ENCODE data around the gene C1orf21.
"Not testable (repeated sequence)": the region's sequence is repeated elsewhere in the genome, so short reads cannot be mapped to it uniquely, and the experiment has no call there.

C1orf21 gene, protein sequence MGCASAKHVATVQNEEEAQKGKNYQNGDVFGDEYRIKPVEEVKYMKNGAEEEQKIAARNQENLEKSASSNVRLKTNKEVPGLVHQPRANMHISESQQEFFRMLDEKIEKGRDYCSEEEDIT

DNA sequence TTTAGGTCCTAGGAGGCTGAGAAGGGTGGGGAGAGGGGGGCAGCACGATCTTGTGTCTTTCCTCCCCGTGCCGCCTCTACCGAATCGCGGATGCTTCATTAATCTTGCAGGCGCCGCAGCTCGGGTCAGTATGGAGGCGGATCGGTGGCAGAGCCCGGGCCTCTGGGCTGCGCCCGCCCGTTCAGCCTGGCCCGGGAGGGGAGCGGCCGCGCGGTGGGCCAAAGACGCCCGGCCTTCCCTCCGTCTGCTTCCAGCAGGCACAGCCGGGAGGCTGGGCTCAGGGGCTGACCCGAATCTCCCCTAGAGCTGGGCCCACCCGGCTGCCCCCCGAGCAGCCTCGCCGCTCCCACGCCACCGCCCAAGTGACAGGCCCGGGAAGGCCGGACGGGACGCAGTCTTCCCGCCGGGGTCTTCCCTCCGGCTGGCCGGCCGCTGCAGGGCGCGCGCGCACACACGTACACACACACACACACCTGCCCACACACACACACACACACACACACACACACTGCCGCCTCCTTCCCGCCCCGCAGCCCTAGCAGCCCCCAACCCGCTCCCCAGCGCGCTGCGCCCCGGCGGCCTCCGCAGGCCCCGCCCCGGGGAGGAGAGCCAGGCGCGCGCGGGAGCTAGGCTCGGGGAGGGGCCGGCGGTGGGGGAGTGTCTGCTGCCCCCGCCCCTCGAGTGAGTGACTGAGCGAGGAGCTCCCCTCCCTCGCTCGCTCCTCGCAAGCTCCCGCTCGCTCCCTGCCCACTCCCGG, at the start of gene C1orf21:
Gene C1orf21 (plus strand): TSS at position 718 of the 757 bp plus-strand sequence. CDS start 90,481 bp downstream, outside the sequence.
- peak; percentile 93 for DNase-seq (ENCODE audit: low spot score)

DNA sequence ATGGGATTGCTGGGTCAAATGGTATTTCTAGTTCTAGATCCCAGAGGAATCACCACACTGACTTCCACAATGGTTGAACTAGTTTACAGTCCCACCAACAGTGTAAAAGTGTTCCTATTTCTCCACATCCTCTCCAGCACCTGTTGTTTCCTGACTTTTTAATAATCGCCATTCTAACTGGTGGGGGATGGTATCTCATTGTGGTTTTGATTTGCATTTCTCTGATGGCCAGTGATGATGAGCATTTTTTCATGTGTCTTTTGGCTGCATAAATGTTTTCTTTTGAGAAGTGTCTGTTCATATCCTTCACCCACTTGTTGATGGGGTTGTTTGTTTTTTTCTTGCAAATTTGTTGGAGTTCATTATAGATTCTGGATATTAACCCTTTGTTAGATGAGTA, 49.0 kb upstream of the C1orf21 start:
- not testable (repeated sequence) for DNase-seq (ENCODE audit: low spot score)

DNA sequence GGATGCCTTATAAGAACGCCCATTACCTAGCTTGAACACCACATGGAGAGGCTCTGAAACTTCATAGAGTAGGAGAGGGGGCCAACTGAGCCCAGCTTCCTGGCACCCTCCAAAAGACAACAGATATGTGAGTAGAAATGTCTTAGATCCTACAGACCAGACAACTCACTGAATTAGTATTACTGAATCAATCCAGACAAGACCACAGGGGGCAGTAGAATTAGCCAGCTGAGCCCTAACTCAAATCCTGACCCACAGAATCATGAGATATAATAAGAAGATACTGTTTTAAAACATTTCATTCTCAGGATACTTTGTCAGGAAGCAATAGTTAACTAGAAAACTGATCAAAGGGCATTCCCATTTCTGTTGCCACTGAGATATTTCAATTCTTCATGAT, 45.8 kb upstream of the C1orf21 start:
- DNase-seq (ENCODE audit: low spot score) = no peak

DNA sequence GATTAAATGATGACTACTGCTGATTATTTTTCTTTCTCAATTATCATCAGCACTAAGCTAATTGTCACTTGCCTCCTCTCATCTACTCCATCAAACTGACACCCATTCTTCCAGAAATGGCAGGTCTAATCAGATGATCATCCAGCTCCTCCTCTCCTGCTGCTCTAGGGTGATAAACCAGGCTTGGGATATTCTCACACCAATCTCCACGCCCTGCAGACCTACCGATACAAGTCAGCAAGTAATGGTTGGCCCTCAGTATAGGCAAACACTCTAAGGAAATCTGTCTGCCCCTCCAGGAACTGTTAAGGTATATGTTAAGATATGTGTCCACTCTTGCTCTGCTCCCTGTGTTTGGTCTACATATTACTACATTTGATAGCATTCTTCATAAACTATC, 36.3 kb upstream of the C1orf21 start:
- no peak for DNase-seq (ENCODE audit: low spot score)

DNA sequence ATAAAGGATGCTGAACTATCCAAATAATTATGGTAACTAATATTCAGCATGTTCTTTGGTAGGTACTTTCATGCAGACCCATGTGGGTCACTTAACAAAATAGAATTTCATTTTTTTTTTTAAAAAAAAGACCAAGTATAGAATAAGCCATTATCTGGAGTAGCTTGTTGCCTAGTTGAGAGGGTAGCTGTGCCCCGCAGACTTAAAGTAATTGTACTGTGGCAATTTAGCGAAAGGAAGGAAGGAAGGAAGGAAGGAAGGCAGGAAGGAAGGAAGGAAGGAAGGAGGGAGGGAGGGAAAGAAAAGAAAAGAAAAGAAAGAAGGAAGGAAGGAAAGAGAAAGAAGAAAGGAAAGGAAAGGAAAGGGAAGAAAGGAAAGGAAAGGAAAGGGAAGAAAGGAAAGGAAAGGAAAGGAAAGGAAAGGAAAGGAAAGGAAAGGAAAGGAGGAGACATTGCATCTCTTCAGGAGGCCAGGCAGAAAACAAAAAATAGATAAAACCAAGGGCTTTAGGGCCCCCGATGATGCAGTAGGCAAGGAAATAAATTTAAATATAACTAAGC, 35.3 kb upstream of the C1orf21 start:
- DNase-seq (ENCODE audit: low spot score) = no peak

DNA sequence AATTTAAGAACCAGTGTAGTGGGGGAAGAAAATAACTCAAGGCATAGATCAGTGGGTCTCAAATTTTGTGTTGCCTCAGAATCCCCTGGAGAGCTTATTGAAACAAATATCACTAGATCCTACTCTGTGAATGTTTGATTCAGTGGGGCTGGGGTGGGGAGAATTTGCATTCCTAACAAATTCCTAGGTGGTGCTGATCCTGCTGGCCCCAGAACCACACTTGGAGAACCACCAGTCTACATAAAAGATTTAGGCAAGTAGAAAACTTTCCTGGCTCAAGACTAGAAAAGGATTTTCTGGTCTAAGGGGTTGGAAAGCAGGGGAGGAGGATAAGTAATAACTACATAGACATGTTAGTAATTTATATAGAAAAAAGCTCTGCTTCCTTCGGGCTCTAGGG, 34.1 kb upstream of the C1orf21 start:
- DNase-seq (ENCODE audit: low spot score) = no peak

DNA sequence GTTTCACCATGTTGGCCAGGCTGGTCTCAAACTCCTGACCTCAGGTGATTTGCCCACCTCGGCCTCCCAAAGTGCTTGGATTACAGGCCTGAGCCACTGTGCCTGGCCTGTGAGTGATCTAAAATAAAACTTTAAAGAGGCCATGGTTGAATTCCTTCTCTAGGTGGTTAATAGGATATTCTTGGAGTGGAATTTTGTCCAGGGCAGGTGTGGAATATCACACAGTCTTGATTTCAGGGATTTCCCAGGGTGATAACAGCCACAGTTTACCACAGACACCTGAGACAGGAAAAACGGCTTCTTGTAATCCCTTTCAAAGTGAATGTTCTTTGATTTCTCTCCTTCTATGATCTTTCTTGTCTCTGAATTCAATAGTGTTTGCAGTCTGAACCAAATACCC, 32.1 kb upstream of the C1orf21 start:
- no peak for DNase-seq (ENCODE audit: low spot score)

DNA sequence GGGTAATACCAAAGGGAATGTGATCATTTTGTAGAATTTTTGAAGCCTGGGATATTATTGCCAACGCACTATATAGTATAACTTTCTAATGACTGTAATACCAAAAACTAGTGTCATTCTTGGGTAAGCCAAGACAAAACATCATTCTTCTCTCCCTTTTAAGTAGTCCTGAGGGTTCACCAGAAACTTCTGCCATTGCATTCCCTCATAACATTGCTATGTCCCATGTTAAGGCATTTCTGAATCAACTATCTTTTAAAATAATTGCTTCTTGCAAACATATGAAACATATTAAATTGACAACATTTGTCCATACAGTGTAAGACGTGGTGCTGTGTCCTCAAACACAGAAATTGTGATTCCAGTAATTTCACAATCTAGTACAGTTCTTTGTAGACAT, 29.9 kb upstream of the C1orf21 start:
- DNase-seq (ENCODE audit: low spot score) = no peak

DNA sequence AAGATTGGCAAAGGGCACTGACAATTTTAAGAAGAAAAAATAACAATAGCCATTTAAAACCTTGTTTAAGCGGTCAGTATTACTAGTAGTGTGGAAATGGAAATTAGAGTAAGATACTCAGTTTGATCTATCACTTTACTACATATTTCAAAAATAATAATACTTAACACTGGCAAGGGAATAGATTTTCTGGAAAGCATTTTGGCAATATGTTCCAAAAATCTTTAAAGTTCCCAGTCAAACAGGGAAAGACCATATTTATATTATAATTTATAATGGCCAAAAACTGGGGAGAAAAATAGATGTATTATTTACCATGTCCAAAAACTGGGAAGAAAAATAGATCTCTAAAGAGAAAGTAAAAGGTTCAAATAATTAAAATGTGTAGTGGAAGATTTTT, 28.6 kb upstream of the C1orf21 start:
- no peak for DNase-seq (ENCODE audit: low spot score)

DNA sequence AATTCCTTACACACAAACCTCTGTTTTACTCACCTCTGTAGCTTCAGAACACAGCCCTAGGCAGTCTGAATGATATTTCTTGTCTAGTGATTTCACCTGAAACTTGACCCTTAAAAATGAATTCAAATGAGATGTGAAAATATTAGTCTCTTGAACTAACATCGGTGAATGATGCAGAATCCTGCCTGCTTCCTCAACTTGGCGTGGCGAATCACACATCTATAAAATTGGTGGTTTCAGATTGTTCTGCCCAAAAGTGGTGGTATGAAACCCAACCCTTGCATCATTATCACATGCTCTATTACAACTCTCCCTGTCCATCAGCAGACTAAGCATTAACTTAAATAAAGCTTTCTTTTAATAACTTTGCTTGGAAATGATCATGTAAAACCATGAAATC, 26.9 kb upstream of the C1orf21 start:
- DNase-seq (ENCODE audit: low spot score) = no peak

DNA sequence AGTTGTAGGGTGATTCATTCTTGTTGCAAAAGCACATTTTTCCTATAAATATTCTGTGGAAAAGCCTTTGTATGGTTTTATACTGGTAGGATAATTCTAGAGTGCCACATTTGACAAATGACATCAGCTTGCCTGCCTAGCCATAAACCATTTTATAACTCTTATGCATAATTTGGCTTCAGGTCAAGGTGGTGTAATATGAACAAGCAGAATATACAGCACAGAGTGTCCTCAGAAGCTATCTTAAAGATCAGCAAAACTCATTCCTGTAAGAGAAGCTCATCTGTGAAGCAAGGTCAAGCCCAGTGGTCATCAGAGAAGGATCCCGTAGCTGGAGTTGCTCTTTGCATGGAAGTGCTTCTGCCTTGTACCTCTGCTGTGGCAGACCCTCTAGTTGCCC, 24.0 kb upstream of the C1orf21 start:
- DNase-seq (ENCODE audit: low spot score) = no peak

DNA sequence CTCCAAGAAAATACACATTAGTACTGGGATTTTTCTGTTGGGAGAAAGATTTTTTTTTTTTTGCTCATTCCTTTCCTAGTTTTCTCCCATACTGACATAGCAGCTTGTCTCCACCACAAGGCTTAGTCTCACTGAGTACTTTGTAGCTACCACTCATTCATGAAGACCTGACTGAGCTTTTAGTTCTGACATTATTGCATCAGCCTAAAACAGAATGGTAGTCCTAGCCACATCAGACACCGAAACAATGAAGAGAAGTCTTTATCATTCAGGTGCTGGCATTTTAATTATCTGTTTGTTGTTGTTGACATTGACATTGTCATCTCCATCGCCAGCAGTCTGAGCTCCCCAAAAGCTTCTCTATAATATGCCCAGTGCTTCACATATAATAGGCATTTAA, 21.1 kb upstream of the C1orf21 start:
- DNase-seq (ENCODE audit: low spot score) = no peak

DNA sequence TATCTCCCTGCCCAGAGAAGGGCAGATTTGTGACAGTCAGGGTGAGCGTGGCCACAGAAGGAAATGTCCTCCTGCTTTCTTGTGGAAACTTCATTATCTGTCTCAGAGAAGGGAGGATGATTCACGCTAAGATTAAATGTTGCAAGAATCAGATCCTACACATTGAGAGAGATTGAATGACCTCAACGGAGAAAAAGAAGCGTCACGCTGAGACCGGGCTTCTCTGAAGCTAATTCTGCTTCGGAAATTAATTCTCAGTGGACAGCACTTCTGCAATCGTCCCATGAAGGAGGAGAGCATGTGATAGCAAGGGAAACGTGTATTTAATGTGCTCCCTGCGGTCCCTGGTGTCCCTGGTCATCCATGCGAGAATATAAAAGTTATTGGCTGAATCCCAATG, 19.8 kb upstream of the C1orf21 start:
- no peak for DNase-seq (ENCODE audit: low spot score)

DNA sequence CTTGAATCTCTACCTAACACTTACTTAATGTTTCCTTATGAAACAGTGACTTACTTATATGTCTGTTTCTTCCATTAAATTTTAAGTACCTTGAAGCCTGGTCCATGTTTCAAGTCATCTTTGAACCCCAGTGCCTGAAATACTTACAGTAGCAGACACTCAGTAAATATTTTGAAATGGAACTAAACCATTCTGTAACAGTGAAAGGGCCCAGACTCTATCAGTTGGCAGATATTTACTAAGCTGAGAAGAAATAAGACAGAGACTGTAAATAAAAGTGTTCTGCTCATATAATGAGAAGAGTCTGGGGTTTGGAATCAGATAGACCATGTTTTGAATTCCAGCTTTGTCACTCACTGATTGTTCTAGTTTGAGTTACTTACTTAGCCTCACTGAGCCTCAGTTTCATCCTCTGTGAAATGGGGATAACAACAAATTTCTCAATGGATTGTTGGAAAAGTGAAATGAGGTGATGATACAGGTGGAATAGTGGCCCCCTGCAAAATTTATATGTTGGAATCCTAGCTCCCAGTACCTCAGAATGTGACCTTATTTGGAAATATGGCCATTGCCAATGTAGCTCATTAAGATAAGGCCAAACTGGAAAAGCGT, 19.3 kb upstream of the C1orf21 start:
- DNase-seq (ENCODE audit: low spot score) = no peak

DNA sequence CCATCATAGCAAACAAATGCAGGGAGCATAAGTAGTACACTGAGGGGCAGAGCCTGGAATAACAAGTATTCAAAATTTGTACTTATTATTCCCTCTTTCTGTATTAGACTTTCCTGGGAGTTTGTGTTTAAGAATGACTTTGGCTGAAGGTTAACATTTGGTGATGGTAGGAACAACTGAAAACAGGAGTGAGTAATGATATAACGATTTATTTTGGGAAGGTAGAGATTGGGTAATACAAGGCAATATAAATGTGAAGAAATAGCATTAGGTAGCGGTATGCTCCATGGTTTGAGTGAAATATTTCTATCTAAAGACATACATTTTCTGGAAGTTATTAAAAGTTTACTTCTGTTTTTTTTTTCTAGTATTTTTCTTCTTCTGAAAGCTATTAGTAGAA, 18.5 kb upstream of the C1orf21 start:
- DNase-seq (ENCODE audit: low spot score) = no peak

DNA sequence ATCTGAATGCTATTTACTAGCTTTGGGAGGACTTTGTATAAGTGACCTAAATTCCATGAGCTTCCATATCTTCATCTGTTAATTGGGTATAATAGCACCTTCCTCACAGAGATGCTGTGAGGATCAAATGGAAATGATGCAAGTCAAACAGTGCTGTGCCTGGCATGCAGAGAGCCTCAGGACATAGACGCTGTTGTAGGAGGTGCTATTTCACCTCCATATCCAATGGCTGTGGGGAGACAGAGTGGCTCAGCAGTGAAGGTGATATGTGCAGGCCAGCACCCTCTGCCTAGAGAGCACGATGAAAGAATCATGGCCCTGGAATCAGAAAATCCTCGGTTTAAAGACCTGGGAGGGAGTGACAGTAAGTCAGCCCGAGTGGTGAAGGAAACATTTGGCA, 16.0 kb upstream of the C1orf21 start:
- DNase-seq (ENCODE audit: low spot score) = no peak

DNA sequence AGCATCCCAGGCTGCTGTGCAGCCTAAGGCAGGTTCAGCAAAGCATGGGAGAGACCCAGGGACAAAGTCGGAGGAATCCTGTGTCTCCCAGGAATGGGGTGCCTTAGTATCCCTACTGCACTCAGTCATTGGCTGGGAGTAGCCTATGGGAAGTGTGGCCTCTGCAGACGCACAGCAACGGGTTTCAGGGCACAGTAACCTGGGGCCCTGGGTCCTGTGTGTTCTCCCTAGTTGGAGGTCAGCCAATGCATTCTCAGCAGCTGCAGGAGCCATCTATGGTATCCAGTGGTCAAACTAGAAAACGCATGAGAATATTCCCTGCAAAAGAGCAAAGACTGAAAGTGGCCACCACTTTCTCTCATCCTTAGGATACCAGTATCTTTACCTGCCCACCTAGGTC, 13.7 kb upstream of the C1orf21 start:
- DNase-seq (ENCODE audit: low spot score) = no peak

DNA sequence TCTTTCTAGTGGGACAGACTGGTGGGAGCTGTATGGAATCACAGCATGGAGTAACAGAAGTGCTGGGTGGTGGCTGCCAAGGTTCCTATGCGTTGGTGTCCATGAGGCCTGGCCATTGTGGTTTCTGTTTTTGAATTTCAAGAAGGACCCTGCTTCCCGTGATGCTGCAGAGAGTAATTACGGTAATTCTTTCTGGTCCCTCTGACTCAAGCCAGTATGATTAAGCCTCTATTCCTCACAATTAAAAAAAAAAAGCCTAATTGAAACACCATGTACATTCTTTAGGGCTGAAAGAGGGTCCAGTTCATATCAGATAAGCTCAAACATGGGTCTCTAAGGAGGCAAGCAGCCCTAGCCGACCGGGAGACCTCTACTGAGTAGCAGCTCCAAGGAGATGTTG, 10.5 kb upstream of the C1orf21 start:
- DNase-seq (ENCODE audit: low spot score) = no peak

DNA sequence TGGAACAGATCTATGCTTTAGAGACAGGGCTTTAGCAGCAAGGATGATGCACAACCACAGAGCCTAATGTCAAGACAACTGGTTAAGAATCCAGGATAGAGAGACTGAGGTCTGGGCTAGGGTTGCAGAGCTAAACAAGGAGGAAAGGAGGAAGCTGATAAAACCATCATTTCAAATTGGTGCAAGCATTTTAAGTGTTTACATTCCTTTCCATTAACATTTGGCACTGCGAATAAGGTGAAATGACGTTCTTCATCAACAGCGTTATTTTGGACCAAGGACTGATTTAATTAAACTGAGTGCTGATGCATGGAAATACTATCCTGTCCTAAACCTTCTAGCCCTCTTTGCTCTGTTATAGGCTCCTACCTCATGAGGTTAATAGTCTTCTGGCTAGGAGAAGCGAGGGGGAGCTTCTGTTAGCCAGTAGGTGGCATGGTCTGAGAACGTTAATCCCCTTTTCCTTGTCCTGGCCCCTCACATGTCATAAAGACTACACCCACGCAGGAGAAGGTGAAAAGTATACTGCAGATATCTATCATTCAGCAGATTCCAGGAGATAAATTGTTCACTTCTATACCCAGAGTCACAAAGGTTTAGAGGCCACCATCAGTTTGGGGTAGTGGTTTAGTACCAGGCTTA, 7.6 kb upstream of the C1orf21 start:
- DNase-seq (ENCODE audit: low spot score) = no peak

DNA sequence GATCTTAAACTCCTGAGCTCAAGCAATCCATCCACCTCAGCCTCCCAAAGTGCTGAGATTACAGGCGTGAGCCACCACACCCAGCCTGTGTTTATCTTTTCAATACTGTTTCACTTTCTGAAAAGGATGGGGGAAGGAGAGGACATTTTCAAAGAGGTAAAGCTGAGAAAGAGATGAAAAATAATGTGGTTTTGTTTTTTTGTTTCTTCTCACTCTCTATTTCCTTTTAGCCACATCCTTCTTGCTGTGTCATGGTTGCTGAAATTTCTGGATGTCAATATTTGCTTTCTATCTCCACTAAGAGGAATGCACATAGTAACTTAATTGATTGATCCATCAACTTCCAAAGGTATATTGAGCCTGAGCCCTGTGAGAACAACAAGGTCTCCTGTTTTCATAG, 6.4 kb upstream of the C1orf21 start:
- no peak for DNase-seq (ENCODE audit: low spot score)

DNA sequence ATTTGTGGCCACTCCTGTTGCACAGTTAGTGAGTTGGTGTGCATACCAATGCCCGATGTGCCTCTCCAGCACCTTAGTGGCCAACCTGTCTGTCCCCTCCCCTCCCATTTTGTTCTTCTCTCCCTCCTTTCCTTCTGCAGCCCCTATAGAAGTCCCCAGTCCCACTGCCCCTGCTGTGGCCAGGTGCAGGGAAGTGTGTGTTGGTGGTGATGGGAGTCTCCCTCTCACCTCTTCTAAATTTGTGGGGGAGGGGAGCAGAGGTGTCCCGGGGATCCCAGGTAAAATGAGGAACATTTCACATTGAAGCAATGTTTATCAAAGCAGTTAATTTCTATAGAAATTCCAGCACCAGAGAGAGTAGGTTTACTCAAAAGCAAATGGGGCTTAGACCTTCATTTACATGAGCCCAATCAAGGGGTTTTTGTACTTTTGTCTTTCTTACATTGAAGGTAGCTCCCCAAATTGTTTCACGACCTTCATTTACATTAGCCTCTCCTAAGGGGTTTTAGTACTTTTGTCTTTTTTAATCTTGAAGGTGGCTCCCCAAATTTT, 3.0 kb upstream of the C1orf21 start:
- no peak for DNase-seq (ENCODE audit: low spot score)

DNA sequence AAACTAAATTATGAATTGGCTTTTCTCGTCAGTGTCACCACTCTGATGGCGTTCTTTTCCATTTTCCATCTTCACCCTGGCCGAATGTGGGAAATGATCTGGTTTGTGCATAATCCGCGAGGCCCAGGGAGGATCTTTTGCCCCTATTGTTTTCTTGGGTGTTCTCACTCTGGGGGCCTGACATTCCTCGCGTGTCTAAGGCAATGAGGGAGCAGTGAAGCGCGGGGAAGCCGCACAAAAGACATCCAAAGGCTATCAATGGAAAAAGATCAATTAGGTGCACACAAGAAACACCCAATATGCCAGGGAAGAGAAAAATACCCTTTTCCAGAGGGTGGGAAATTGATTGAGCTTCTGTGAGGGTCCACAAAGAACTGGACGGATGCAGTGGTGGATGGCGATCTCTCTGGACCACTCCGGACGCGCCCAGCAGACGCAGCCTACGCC, 941 bp upstream of the C1orf21 start:
- no peak for DNase-seq (ENCODE audit: low spot score)

DNA sequence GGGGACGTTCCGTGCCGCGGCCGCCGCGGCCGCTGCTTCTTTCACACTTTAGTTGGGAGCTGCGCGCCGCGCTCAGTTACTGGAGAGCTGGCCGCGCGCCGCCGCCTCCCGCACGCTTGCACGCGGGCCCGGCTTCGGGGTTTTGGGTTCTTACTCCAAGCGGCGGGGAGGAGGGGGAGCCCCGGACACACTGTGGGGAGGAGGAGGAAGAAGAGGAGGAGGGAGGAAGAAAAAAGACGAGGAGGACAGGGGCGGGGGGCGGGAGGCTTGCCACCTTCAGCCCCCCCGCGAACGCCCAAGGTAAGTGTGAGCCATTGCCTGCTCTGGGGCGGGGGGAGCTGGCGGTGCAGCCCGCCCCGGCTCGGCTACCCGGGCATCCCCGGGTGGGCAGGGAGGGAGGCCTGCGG, 243 bp downstream of the C1orf21 start:
- DNase-seq (ENCODE audit: low spot score) = no peak

Measured in AG08396 (cell line).